ENCODE results near the gene BNIP1.

Gene BNIP1

GRCh38 chr5:173213236-173213933 lies 69.1 kb downstream of the BNIP1 start:
- DNase-seq (ENCODE audit: low spot score): no peak
